Mucosa of stomach (tissue), 1 donor: ENCODE data around the gene SLC22A5.
"Not testable (repeated sequence)": the region's sequence is repeated elsewhere in the genome, so short reads cannot be mapped to it uniquely, and the experiment has no call there.

Experiments used
- H3K27me3 ChIP-seq: one replicate; pipeline ENCODE4 v1.7.0; 2013; ENCODE audit warnings: mild to moderate bottlenecking, low read length; ENCODE audit not compliant: control insufficient read depth, insufficient read depth
- H3K36me3 ChIP-seq: one replicate; pipeline ENCODE4 v1.7.0; 2013; ENCODE audit warnings: low read length; ENCODE audit not compliant: control insufficient read depth, insufficient read depth
- H3K4me1 ChIP-seq: one replicate; pipeline ENCODE4 v1.7.0; 2013; ENCODE audit warnings: mild to moderate bottlenecking, low read length; ENCODE audit not compliant: control insufficient read depth, insufficient read depth
- H3K4me3 ChIP-seq: one replicate; pipeline ENCODE4 v1.7.0; 2013; ENCODE audit warnings: low read length
- H3K9ac ChIP-seq: one replicate; pipeline ENCODE4 v1.7.0; 2013; ENCODE audit warnings: mild to moderate bottlenecking, low read length, moderate library complexity
- H3K9me3 ChIP-seq: one replicate; pipeline ENCODE4 v1.7.0; 2013; ENCODE audit warnings: mild to moderate bottlenecking, low read length, moderate library complexity; ENCODE audit not compliant: control insufficient read depth
- donor health status: Pancreatic carcinoma.

The SLC22A5 gene

DNA sequence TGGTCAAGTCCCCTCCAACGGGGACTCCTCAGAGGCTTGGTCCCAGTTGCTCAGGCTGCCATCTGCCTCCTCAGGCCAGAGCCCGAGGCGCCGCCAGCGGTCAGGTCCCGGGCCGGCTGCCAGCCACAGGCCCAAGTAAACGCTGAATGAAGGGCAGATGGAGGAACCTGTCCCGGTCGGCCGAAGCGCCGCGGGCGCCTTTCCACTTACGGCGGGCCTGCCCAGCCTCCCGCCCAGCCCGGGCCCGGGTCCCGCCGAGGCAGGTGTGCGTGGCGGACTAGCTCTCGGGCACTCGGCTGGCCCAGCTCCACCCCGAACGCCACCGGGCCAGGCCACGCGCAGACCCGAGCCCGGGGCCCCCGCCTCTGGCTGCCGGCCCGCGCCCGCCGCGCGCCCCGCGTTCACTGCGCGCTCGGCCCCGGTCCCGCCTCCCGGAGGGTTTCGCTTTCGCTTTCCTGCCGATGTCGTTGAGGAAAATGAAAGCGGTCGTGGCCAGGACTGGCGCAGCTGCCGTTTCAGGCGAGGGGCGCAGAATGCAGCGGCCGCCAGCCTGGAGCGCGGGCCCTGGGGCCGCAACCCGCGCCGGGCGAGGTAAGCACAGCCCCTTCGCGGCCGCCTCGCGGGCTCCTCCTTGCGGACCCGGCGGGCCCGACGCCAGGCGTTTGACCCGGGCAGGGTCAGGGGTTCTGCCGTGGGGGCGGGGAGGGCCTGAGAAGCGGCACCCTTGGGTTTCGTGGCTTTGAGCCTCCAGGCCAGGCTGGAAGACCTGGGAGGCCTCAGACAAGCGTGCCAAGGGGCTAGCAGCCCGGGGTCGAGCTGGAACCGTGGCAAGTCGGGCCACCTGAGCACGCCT, 41.2 kb downstream of the SLC22A5 start:
- Histone ChIP-seq H3K4me3 (peak overlapping the region; percentile 76), H3K36me3 (no peaks in the 10 kb centered on the region), H3K9me3 (no peaks in the 10 kb centered on the region), H3K27me3 (no peaks in the 10 kb centered on the region), H3K9ac (peak overlapping the region; percentile 98), H3K4me1 (peaks cover 59% of the 10 kb centered on the region)

DNA sequence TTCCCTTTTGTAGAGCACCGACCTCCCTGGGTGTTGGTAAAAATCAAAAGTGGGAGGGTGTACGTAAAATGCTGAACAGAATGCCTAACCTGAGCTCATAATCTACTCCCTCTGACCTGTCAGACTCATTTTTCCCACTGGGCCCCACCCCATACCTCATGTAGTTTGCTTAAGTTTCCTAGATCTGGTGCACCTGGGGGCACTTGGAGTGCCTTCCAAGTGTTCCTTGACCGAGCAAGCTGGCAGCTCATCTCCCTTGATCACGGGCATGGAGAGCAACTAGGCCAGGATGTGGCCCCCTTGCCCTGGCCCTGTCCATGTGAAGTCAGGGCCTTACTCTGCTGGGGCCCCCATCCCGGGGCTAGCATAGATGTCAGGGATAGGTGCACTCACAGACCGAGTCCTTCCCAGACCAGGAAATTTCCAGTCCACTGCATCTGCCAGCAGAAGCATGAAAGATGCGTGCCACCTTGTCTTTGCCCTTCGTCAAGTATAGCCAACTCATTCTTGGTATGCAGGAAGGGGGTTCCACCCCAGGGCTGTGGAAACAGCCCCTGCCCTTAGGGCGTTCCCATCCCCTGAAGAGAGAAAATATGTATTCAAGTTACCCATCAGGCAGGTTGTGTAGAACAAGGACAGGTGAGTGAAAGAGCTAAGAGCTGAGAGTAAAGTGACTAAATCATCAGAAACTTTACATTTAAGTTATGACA, 41.9 kb downstream of the SLC22A5 start:
- H3K27me3 ChIP-seq, result no peaks in the 10 kb centered on the region
- H3K4me1 ChIP-seq, result peaks cover 52% of the 10 kb centered on the region
- H3K9me3 ChIP-seq, result no peaks in the 10 kb centered on the region
- H3K9ac ChIP-seq, result peak overlapping the region; percentile 98
- peak overlapping the region; percentile 76 for H3K4me3 ChIP-seq
- no peaks in the 10 kb centered on the region for H3K36me3 ChIP-seq

DNA sequence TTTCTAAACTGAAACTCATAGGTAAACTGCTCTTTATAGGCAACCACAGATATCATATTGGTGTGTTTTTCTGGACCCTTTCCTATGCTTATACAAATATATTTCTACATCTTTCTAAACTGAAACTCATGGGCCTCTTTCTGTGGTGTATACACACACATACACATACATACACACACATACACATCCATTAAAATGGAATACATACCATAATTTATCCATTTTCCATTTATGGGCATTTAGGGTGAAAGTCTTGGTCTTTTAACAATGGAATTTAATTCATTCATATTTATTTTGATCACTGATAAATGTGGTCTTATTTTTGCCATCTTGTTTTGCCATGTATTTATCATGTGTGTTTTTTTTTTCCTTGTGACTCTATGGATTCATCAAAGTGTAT, 44.1 kb downstream of the SLC22A5 start:
- Histone ChIP-seq H3K27me3 (no peaks in the 10 kb centered on the region), H3K9ac (no peak overlapping the region), H3K36me3 (no peaks in the 10 kb centered on the region), H3K9me3 (no peaks in the 10 kb centered on the region), H3K4me1 (peaks cover 54% of the 10 kb centered on the region), H3K4me3 (no peak overlapping the region)

DNA sequence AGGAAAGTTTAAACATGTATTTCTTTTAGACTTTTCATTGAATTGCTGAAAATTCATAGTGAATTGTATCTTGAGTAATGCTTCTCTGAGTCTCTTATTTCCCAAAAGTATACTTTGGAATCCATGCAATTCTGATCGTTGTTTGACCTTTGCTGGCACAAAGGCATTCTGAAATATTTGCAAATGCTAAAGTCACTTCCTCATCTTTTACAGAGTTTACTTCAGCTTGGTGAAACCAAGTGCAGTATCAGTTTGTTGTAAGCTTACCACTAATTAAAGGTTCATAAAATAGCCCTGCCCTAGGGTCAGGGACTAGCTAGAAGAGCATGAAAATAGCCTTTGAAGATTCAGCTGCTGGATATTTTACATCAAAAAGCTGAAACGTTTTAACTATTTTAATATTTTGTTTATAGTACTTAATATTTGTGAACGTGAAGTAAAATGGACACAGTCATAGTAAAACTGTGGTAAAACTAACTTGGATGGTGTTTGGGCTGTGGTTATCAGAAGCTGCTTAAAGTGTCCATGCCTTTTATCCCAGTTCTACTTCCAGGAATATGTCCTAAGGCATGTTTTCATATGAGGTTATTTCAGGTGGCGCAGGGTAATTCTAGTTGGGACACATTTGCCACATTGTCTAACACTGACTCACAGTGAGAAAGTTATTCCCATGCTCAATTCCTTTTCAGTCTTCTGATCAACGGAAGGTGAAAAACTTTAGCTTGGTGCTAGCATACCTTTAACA, 45.3 kb downstream of the SLC22A5 start:
- Histone ChIP-seq H3K27me3 (no peaks in the 10 kb centered on the region), H3K9me3 (no peaks in the 10 kb centered on the region), H3K36me3 (no peaks in the 10 kb centered on the region), H3K4me1 (peaks cover 52% of the 10 kb centered on the region), H3K9ac (peak overlapping the region; percentile 9), H3K4me3 (no peak overlapping the region)

DNA sequence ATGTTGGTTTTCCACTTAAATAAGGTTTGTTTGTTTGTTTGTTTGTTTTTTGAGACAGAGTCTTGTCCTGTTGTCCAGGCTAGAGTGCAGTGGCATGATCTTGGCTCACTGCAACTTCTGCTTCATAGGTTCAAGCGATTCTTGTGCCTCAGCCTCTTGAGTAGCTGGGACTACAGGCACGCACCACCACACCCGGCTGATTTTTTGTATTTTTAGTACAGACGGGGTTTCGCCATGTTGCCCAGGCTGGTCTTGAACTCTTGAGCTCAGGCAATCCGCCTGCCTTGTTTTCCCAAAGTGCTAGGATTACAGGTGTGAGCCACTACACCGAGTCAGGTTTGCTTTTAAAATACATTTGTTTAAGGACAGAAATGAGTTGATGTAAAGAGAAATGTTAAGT, 46.0 kb downstream of the SLC22A5 start:
- peak overlapping the region; percentile 9 for H3K9ac ChIP-seq
- H3K4me1 ChIP-seq, result peaks cover 54% of the 10 kb centered on the region
- not testable (repeated sequence) for H3K4me3 ChIP-seq

DNA sequence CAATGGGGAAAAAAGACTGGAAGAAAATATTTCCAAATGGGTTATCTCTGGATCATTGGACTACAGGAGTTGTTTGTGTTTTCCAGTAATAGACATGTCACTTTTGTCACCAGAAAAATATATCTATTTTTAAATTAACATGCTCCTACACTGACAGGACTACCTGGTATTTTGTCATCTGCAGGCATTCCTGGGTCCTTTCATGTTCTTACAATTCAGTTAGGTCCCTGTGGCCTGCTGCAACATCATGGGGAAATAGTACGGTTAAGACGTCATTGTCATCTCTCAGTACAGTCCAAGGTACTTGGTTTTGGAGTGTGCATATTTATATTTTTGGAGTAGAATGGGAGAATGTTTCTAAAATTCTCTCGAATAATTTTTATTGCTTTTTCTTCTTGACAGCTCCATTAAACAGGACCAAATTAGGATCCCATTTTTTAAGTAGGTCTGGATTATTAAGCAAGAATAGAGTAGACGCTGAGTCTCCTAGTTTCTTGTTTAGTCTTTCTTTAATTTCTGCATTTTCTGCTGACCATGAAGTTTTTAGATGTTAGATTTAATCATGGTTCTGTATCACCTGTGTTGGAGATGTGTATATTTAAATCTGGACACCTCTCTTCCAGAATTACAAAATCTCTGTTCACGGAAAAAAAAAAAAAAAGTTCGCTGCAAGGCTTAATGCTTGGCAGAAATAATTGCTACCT, 46.9 kb downstream of the SLC22A5 start:
- Histone ChIP-seq H3K4me1 (peaks cover 59% of the 10 kb centered on the region), H3K4me3 (no peak overlapping the region), H3K27me3 (no peaks in the 10 kb centered on the region)

More for the DNA sequence above, 46.0 kb downstream of the SLC22A5 start:
- H3K27me3 ChIP-seq, H3K36me3 ChIP-seq, H3K9me3 ChIP-seq: not testable (repeated sequence)

DNA sequence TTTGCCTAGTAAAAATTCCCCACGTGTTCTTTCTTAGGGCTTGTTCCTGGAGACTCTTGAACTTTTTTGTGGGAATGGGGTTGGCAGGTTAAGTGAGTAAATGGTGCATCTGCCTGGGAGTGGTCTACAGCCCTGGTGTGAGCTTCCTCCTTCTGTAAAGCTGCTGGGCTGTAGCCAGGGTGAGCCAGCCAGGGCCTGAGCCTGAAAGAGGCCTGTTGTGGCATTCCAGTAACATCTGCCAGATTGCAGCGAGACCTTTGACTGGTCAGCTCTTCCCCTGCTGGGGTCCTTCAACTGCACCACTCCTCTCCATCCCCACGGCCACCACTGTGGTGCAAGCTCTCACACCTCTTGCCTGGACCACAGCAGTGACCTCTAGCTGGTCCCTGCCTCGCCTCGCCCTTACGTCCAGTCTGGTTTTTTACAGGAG, 47.5 kb downstream of the SLC22A5 start:
- no peaks in the 10 kb centered on the region for H3K36me3 ChIP-seq
- H3K27me3 ChIP-seq, result no peaks in the 10 kb centered on the region
- no peak overlapping the region for H3K4me3 ChIP-seq
- no peak overlapping the region for H3K9ac ChIP-seq
- no peaks in the 10 kb centered on the region for H3K9me3 ChIP-seq
- H3K4me1 ChIP-seq, result peaks cover 54% of the 10 kb centered on the region

More for the DNA sequence above, 46.9 kb downstream of the SLC22A5 start:
- Histone ChIP-seq H3K9ac (no peak overlapping the region), H3K36me3 (no peaks in the 10 kb centered on the region), H3K9me3 (no peaks in the 10 kb centered on the region)

DNA sequence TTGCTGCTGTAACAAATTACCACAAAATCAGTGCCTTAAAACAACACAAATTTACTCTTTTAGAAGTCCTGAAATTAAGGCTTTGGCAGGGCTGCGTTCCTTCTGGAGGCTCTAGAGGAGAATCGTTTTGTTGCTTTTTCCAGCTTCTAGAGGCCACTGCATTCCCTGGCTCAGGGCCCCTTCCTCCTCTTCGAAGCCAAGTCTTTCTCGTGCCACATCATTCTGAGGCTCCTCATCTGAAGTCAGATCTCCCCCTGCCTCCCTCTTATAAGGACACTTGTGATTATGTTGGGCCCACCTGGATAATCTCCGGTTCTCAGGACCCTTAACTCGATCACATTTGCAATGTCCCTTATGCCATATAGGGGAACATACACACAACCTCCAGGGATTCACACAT, 48.0 kb downstream of the SLC22A5 start:
- no peaks in the 10 kb centered on the region for H3K9me3 ChIP-seq
- no peaks in the 10 kb centered on the region for H3K36me3 ChIP-seq
- H3K27me3 ChIP-seq, result no peaks in the 10 kb centered on the region
- no peak overlapping the region for H3K9ac ChIP-seq
- H3K4me1 ChIP-seq, result peaks cover 54% of the 10 kb centered on the region
- no peak overlapping the region for H3K4me3 ChIP-seq

DNA sequence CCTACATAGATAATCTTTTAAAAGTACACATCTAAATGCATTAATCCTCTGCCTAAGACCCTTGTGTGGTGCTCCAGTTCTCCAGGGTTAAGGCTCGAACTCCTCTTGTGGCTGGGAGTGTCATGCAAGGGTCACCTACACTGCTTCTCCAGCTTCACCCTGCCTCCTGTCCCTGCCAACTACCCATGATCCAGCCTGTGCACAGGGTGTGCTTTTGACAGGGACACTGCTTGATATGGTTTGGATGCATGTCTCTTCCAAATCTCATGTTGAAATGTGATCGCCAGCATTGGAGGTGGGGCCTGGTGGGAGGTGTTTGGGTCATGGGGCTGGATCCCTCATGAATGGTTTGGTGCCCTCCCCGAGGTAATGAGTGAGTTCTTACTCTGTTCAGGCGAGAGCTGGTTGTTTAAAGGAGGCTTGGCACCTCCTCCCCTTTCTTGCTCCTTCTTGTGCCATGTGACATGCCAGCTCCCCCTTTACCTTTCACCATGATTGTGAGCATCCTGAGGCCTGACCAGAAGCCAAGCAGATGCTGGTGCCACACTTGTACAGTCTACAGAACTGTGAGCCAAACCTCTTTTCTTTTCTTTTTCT, 48.5 kb downstream of the SLC22A5 start:
- Histone ChIP-seq H3K36me3 (no peaks in the 10 kb centered on the region), H3K9me3 (no peaks in the 10 kb centered on the region), H3K27me3 (no peaks in the 10 kb centered on the region), H3K4me1 (peaks cover 57% of the 10 kb centered on the region), H3K9ac (no peak overlapping the region), H3K4me3 (no peak overlapping the region)

DNA sequence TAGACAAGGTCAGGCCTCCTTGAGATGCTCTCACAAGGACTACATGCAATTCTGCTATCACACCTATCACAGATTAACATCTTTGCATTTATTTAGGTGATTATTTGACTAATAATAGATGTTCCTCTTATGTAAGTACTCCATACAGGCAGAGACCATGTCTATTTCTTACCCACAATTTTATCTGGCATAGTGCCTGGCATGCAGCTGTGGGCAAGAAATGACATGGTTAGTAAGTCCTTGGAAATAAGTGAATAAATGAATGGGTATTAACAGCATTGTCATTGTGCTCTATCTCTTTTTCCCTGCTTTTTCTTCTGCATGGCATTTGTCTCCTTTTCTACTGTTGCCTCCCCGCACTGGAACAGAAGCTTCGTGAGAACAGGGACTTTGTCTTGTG, 49.4 kb downstream of the SLC22A5 start:
- peaks cover 66% of the 10 kb centered on the region for H3K4me1 ChIP-seq
- H3K9me3 ChIP-seq, result no peaks in the 10 kb centered on the region
- no peak overlapping the region for H3K9ac ChIP-seq
- H3K27me3 ChIP-seq, result no peaks in the 10 kb centered on the region
- no peaks in the 10 kb centered on the region for H3K36me3 ChIP-seq
- no peak overlapping the region for H3K4me3 ChIP-seq
